Thyroid gland (tissue), 4 donors: ENCODE results near the gene SRGAP1.

ENCODE experiments used
- CTCF ChIP-seq, 6 experiments: fragments of 200-600 bp in 3 of 6; fragments of 450-650 bp in 3 of 6; sonication (generic) in 3 of 6; IDR thresholded peaks; one replicate each; pipeline ENCODE4 v1.5.1; 2016 to 2019; ENCODE audit warnings: antibody characterized with exemption in 6 of 6, mild to moderate bottlenecking in 2 of 6, inconsistent platforms in 1 of 6, moderate library complexity in 1 of 6
- POLR2A ChIP-seq, 2 donors: fragments of 450-650 bp; IDR thresholded peaks; one replicate each; pipeline ENCODE4 v1.6.1; 2017; ENCODE audit warnings: antibody characterized with exemption in 2 of 2, mild to moderate bottlenecking in 2 of 2, moderate library complexity in 1 of 2

GRCh38 chr12:63870838-63871237, 26.3 kb downstream of the SRGAP1 start:
- TF ChIP-seq CTCF (IDR thresholded peaks at IDR 0.05) = no peak
- TF ChIP-seq POLR2A (IDR thresholded peaks at IDR 0.05) = no peak
